Sigmoid colon (tissue), 7 donors: ENCODE results near the gene SEC14L5. TPM values are rescaled to one million over a fixed set of nuclear protein-coding genes. Genes with fewer than 3 reads are reported as not detected.

Experiments
- DNase-seq: peaks from one replicate; pipeline ENCODE4 v3.0.0-alpha.2; 2019
- H3K27ac ChIP-seq, 4 donors: fragments of 200-600 bp; sonication (generic); one replicate each; pipeline ENCODE4 v1.5.1; 2016 to 2019; ENCODE audit warnings: mild to moderate bottlenecking in 1 of 4
- H3K27me3 ChIP-seq, 3 donors: fragments of 200-600 bp; sonication (generic); one replicate each; pipeline ENCODE4 v1.5.1; 2019; ENCODE audit warnings: mild to moderate bottlenecking in 1 of 3
- H3K36me3 ChIP-seq, 4 donors: fragments of 200-600 bp; sonication (generic); one replicate each; pipeline ENCODE4 v1.5.1; 2016 to 2019
- H3K4me1 ChIP-seq, 4 donors: fragments of 200-600 bp; sonication (generic); one replicate each; pipeline ENCODE4 v1.5.1; 2017 to 2019
- H3K4me3 ChIP-seq, 4 donors: fragments of 200-600 bp; sonication (generic); one replicate each; pipeline ENCODE4 v1.5.1; 2017 to 2019; ENCODE audit warnings: mild to moderate bottlenecking in 2 of 4, moderate library complexity in 1 of 4
- H3K9me3 ChIP-seq, 4 donors: fragments of 200-600 bp in 3 of 4; sonication (generic) in 3 of 4; one replicate each; pipeline versions ENCODE4 v1.5.1 to v1.6.1; 2013 to 2019
- CTCF ChIP-seq, 4 experiments: fragments of 450-650 bp in 3 of 4; fragments of 200-600 bp in 1 of 4; IDR thresholded peaks; one replicate each; pipeline ENCODE4 v1.5.1; 2016 to 2019; ENCODE audit warnings: antibody characterized with exemption in 4 of 4, mild to moderate bottlenecking in 3 of 4, moderate library complexity in 2 of 4
- EP300 ChIP-seq, 4 donors: sonication (generic); formaldehyde crosslinking; IDR thresholded peaks; one replicate each; pipeline ENCODE4 v1.6.1; 2017; ENCODE audit warnings: antibody characterized with exemption in 4 of 4
- POLR2A ChIP-seq, 2 donors: fragments of 450-650 bp; IDR thresholded peaks; one replicate each; pipeline ENCODE4 v1.6.1; 2016; ENCODE audit warnings: antibody characterized with exemption in 2 of 2, mild to moderate bottlenecking in 2 of 2, moderate library complexity in 2 of 2
- POLR2AphosphoS5 ChIP-seq, 4 donors: sonication (generic); formaldehyde crosslinking; IDR thresholded peaks; one replicate each; pipeline ENCODE4 v1.6.1; 2017; ENCODE audit warnings: antibody characterized with exemption in 4 of 4
- WGBS, 2 donors: extraction: QIAGEN DNeasy Blood & Tissue Kit; methylation state at CpG; one replicate each; pipeline ENCODE4 v1.1.7; 2013; 5-methylcytosine and 5-hydroxymethylcytosine counted together
- intact Hi-C: fragments of 100-400 bp; cut with DNase I; formaldehyde crosslinking; loops from one replicate; pipeline ENCODE4 v1.15.1; 2023
- polyA plus RNA-seq, 3 donors: library from polyadenylated mRNA; stranded (reverse); fragments of 200-250 nt; gene quantifications; one replicate each; pipeline ENCODE4 v1.2.3, GENCODE V29; 2013
- total RNA-seq, 4 donors: library from RNA; depleted of rRNA; stranded (reverse); fragments of >200 nt; gene quantifications; one replicate each; pipeline ENCODE4 v1.1.0, GENCODE V29; 2016
- donor health status: healthy with polysubstance abuse.
- donor health status: Bipolar disorder and iron deficiency.
- donor health status: healthy.

SEC14L5 gene
- total and polyA plus RNA-seq, 7 donors, result under 0.01 to 2.5 (median 0.46) TPM

- DNase-seq, result no peak
- H3K36me3 ChIP-seq, result no peaks in the 10 kb centered on the region
- H3K9me3 ChIP-seq, result peaks cover 0 to 4% (median 0%) of the 10 kb centered on the region in 4 donors
- 63 to 75% methylated on average over 20 of the region's 20 CpGs for WGBS, 2 donors
- no peak overlapping the region for H3K27ac ChIP-seq
- no peak overlapping the region for H3K4me3 ChIP-seq
- H3K27me3 ChIP-seq, result peaks cover 2 to 15% (median 3%) of the 10 kb centered on the region in 3 donors
- TF ChIP-seq EP300 (IDR thresholded peaks at IDR 0.05) (no peak), POLR2A (IDR thresholded peaks at IDR 0.05) (no peak), CTCF (IDR thresholded peaks at IDR 0.05) (no peak), POLR2AphosphoS5 (IDR thresholded peaks at IDR 0.05) (no peak)
- intact Hi-C loops, result no loop called here
- peaks cover 0 to 5% (median 0%) of the 10 kb centered on the region in 4 donors for H3K4me1 ChIP-seq
Measured at GRCh38 chr16:4982056-4982867, 24.1 kb downstream of the SEC14L5 start.

- Histone ChIP-seq H3K4me3 (no peak overlapping the region), H3K9me3 (peaks cover 0 to 4% (median 0%) of the 10 kb centered on the region in 4 donors), H3K36me3 (no peaks in the 10 kb centered on the region), H3K27me3 (peaks cover 14 to 36% (median 20%) of the 10 kb centered on the region in 3 donors), H3K27ac (no peak overlapping the region), H3K4me1 (peaks cover 0 to 11% (median 6%) of the 10 kb centered on the region in 4 donors)
- no peak for DNase-seq
- TF ChIP-seq POLR2A (IDR thresholded peaks at IDR 0.05) (no peak), POLR2AphosphoS5 (IDR thresholded peaks at IDR 0.05) (no peak)
- 73 to 80% methylated on average over 5 of the region's 5 CpGs for WGBS, 2 donors
- intact Hi-C loops, result no loop called here
Measured at GRCh38 chr16:4984174-4984990, 26.3 kb downstream of the SEC14L5 start.

- Histone ChIP-seq H3K4me3 (no peak overlapping the region), H3K9me3 (peaks cover 0 to 4% (median 0%) of the 10 kb centered on the region in 4 donors), H3K27ac (no peak overlapping the region), H3K36me3 (no peaks in the 10 kb centered on the region), H3K27me3 (peaks cover 18 to 59% (median 30%) of the 10 kb centered on the region in 3 donors), H3K4me1 (peaks cover 0 to 8% (median 6%) of the 10 kb centered on the region in 4 donors)
- no peak for DNase-seq
- 5 to 17% methylated on average over 10 of the region's 10 CpGs for WGBS, 2 donors
- TF ChIP-seq POLR2A (IDR thresholded peaks at IDR 0.05) (no peak), CTCF (IDR thresholded peaks at IDR 0.05) (no peak), POLR2AphosphoS5 (IDR thresholded peaks at IDR 0.05) (no peak)
- intact Hi-C loops, result no loop called here
Measured at GRCh38 chr16:4987250-4987579, 29.1 kb downstream of the SEC14L5 start.

- H3K27ac ChIP-seq, result no peak overlapping the region
- H3K4me3 ChIP-seq, result no peak overlapping the region
- intact Hi-C loops, result no loop called here
- TF ChIP-seq POLR2A (IDR thresholded peaks at IDR 0.05), result no peak
- TF ChIP-seq EP300 (IDR thresholded peaks at IDR 0.05), result no peak
- TF ChIP-seq CTCF (IDR thresholded peaks at IDR 0.05), result no peak
- TF ChIP-seq POLR2AphosphoS5 (IDR thresholded peaks at IDR 0.05), result no peak
- peaks cover 18 to 59% (median 30%) of the 10 kb centered on the region in 3 donors for H3K27me3 ChIP-seq
- 16 to 24% methylated on average over 60 of the region's 60 CpGs for WGBS, 2 donors
- H3K36me3 ChIP-seq, result no peaks in the 10 kb centered on the region
- H3K9me3 ChIP-seq, result peaks cover 0 to 4% (median 0%) of the 10 kb centered on the region in 4 donors
- H3K4me1 ChIP-seq, result peaks cover 0 to 6% (median 6%) of the 10 kb centered on the region in 4 donors
- DNase-seq, result no peak
Measured at GRCh38 chr16:4987580-4988374, 29.6 kb downstream of the SEC14L5 start.
